RCC 7860 (cell line): ENCODE data around the gene GPR137.
A peak's percentile ranks its signal among the peaks of the same experiment; 100 is the strongest.
"Not testable (repeated sequence)": the region's sequence is repeated elsewhere in the genome, so short reads cannot be mapped to it uniquely, and the experiment has no call there.

Source experiments
- DNase-seq: peaks from one replicate; pipeline ENCODE4 v3.0.0-alpha.2; 2015; ENCODE audit warnings: low spot score
- FAIRE-seq: peaks from 2 replicates; lab custom pipeline; 2012; peaks lifted over from hg19 to GRCh38; lab: Jason Lieb, UNC

GPR137 gene

DNA sequence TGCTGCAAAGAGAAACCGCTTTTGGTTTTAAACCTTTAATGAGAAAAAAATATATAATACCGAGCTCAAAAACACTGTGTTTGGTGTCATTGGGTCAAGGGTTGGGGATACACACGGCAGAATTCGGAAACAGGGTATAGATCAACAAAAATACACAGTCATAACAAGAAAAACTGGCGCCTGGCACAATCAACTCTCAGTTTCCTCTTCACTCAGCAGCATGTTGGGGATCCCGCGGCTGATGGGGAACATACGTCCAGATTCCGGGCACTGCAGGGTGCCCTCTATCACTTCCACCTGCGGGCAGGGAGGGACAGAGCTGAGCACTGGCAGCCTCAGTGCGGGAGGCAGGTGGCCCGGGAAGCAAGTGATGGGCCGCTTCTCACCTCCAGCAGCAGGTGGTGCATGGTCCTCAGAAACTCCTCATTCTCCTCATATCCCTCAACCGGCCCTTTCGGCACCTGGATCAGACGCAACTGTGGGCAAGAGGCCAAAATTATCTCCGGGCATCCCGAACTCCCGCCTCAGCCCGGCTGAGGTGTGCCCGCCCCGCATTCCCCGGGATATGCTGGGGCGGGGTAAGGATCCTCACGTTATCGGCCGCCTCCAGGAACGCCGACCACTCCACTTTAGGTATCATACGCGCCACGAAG lies 31.1 kb downstream of the GPR137 start:
- DNase-seq (peak; percentile 22), FAIRE-seq (no peak)

DNA sequence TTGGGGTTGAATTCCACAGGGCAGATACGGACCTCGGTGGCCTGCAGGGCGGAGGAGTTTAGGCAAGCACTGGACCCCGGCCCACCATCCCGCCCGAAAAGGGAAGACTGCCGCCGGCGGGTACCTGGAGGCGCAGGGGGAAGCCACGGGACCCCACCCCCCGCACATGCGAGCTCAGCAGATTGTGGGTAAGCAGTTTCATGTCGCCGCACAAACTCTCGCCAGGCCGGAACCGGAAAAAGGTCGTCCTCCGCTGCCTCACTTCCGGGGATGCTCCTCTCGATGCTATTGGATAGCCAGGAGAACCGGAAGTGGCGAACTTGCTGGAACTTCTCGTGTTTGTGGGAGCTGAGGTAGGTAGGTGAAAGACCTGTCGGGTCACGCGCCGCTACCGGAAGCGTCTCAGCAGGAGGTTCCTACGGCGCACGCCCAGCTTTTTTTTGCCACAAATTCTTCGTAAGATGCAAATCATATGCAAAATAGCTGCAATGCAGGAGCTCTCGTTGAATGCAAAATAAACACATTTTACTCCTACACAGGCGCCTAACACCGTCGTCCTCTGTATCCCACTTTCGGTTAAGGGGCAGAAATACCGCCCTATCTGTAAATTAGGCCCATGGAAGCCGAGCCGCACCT lies 31.8 kb downstream of the GPR137 start, which contains the start of gene TRMT112:
Gene TRMT112, minus strand, starts transcription at position 235 of the 636 bp plus-strand sequence. Its CDS starts 33 bp downstream, at position 202.
- peak; percentile 88 for FAIRE-seq
- peak; percentile 97 for DNase-seq

- peak; percentile 93 for DNase-seq
- no peak for FAIRE-seq
These were observed 32.5 kb downstream of the GPR137 start, which contains the start of gene PRDX5 for GRCh38 chr11:64317961-64318765. Gene PRDX5 (plus strand): TSS chr11:64318121. CDS start chr11:64318216, 95 bp downstream.

DNA sequence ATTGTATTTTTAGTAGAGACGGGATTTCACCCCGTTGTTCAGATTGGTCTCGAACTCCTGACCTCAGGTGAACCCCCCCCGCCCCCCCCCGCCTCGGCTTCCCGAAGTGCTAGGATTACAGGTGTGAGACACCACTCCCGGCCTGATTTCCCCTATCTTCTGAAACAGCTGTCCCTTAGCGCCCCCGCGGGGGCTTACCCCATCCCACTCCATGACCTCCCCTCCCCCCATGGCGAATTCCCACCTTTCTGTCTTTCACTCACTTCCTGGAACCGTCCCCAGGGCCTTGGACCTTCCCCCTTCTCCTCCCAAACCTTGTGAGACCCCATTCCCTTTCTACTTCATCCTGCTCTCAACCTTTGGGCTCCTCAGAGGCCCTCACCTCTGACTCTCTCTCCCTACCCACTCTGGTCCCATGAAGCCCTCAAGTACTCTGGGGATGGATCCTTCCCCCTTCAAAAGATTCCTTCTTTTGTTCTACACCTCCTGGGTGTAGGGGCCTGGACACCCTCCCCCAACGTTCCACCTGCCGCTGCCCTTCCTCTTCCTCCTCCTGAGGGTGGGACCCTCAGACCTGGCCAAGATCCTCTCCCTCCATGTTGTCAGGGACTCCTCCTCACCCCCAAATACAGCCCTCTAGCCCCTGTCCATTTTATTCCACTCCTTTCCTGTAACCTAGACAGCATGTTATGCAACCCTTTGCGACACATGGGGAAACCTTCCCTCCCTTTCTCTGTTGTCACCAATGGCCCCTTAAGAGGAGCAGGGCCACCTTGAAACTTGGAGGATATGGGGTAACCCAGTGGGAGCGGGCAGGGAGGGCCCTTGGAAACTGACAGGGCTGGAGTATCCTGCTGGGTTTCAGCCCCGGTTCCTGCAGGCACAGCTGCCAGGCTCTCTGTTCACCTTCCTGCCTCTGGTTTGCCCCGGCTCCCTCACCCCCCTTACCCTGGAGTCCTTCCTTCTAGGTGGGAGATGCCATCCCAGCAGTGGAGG lies 33.4 kb downstream of the GPR137 start:
- FAIRE-seq (no peak), DNase-seq (no peak)

DNA sequence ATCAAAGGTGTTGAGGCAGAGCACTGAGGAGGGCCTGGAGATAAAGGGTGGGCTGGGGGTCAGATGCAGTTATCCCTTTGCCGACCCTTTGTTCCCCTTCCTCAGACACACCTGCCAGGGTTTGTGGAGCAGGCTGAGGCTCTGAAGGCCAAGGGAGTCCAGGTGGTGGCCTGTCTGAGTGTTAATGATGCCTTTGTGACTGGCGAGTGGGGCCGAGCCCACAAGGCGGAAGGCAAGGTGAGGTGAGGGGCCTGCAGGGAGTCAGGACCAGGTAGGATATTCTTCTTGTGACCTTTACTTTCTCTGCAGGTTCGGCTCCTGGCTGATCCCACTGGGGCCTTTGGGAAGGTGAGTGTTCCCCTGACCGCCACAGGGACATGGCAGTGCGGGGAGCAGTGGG lies 34.9 kb downstream of the GPR137 start:
- DNase-seq, result no peak
- FAIRE-seq, result no peak

DNA sequence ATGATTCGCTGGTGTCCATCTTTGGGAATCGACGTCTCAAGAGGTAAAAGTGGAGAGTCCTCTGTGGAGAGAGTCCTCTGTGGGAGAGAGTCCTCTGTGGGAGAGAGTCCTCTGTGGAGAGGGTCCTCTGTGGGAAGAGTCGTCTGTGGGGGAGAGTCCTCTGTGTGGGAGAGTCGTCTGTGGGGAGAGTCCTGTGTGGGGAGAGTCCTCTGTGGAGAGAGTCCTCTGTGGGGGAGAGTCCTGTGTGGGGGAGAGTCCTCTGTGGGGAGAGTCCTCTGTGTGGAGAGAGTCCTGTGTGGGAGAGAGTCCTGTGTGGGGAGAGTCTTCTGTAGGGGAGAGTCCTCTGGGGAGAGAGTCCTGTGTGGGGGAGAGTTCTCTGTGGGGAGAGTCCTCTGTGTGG lies 35.4 kb downstream of the GPR137 start:
- FAIRE-seq, result no peak
- no peak for DNase-seq

DNA sequence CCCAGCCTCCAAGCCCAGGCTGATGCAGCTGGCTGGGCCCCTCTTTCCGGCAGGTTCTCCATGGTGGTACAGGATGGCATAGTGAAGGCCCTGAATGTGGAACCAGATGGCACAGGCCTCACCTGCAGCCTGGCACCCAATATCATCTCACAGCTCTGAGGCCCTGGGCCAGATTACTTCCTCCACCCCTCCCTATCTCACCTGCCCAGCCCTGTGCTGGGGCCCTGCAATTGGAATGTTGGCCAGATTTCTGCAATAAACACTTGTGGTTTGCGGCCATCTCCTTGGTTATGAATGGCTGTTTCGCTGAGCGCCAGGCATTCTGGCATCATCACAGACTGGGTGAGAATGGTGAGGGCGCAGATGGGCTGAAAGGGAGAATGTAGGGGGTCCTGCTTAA lies 35.9 kb downstream of the GPR137 start:
- FAIRE-seq (no peak), DNase-seq (peak; percentile 5)

- FAIRE-seq (no peak), DNase-seq (no peak)
These were observed 37.2 kb downstream of the GPR137 start for GRCh38 chr11:64322925-64323260.

DNA sequence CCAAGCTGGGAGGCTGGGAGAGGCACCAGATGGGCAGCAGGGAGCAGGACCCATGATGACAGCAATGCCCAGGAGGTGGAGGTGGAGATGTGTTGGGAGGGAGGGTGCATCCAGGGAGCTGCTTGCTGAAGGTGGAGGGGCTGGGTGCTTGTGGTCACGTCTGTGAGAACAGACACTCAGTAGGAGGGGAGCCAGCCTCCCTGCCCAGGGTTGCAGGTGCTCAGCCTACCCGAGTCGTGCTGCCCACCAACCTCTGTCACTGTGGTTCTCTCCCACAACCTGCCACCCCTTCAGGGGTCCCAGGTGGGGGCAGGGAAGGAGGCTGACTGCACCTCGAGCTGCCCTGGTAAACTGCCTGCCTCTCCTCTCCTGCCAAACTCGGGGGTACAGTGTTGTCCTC lies 37.7 kb downstream of the GPR137 start:
- FAIRE-seq (no peak), DNase-seq (no peak)

- not testable (repeated sequence) for FAIRE-seq, DNase-seq
These were observed 38.3 kb downstream of the GPR137 start for GRCh38 chr11:64323984-64324383.

DNA sequence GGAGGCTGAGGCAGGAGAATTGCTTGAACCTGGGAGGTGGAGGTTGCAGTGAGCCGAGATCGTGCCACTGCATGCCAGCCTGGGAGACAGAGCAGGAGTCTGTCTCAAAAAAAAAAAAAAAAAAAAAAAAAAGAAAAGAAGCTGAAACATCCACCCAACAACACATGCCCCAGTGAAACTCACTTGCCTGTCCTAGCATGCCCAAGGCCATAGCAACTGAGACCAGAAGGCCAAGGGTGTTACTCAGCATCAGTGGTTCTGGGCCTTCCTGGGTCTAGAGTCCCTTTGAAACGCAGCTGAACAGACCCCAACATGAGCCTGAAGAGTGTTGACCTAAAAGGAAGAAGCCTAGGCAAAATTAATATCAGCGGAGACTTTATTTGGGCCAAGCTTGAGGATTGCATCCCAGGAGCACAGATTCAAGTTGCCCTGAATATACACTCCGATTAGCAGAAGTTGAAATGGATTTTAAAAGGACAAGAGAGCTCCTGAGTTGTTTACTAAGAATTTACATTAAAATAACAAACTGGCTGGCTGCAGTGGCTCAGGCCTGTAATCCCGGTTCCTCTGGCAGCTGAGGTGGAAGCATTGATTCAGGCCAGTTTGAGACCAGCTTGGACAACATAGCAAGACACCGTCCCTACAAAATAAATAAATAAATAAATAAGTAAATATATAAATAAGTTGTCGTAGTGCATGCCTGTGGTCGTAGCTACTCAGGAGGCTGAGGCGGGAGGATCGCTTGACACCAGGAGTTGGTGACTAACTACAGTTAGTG lies 39.2 kb downstream of the GPR137 start:
- FAIRE-seq, result no peak

DNA sequence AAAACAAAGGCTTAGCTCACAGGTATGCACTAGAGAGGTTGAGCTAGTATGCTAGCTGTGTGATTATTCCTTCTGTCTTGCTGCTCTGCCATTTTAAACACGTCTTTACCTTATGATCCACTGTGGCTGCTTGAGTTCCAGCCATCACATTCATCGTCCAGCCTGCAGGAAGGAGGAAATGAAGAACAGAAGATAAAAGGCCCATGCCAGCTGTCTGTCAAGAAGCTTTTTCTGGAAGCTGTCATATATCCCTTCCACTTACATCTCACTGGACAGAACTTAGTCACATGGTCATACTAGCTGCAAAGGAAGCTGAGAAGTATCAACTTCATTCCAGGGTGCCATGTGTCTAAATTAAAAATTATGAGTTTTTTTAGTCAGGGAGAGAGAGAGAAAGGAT lies 41.7 kb downstream of the GPR137 start:
- no peak for DNase-seq
- FAIRE-seq, result no peak

More for the DNA sequence above, 39.2 kb downstream of the GPR137 start:
- DNase-seq, result no peak

DNA sequence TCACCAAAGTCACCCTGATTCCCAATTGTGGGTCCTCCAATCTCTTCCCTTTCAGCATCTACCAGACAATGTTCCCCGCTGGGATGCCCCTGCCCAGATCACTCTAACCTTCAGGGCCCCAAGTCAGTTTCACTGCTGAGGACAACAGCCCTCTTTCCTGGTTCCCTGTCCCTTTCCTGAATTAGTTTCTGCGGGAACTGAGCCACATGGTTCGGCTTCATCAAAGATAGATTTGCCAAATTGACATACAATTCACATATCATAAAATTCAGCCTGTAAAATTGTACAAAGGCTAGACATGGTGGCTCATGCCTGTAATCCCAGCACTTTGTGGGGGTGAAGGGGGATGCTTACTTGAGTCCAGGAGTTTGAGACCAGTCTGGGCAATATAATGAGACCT lies 42.3 kb downstream of the GPR137 start:
- FAIRE-seq, result no peak

DNA sequence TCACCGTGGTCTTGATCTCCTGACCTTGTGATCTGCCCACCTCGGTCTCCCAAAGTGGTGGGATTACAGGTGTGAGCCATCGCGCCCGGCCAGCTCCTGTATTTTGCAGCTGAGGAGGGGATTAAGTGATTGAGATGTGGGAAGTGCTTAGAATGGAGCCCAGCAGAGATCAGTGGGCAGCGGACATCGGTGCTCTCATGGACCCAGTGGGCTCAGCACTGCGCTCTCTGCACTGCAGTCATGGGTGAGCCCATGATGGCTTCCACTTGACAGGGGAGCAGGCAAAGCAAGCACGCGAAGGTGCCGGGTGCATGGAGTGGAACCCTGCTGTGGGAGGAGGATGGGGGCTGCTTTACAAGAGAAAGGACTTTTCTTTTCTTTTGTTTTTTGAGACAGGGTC lies 45.2 kb downstream of the GPR137 start:
- FAIRE-seq (no peak), DNase-seq (no peak)

More for the DNA sequence above, 42.3 kb downstream of the GPR137 start:
- no peak for DNase-seq

DNA sequence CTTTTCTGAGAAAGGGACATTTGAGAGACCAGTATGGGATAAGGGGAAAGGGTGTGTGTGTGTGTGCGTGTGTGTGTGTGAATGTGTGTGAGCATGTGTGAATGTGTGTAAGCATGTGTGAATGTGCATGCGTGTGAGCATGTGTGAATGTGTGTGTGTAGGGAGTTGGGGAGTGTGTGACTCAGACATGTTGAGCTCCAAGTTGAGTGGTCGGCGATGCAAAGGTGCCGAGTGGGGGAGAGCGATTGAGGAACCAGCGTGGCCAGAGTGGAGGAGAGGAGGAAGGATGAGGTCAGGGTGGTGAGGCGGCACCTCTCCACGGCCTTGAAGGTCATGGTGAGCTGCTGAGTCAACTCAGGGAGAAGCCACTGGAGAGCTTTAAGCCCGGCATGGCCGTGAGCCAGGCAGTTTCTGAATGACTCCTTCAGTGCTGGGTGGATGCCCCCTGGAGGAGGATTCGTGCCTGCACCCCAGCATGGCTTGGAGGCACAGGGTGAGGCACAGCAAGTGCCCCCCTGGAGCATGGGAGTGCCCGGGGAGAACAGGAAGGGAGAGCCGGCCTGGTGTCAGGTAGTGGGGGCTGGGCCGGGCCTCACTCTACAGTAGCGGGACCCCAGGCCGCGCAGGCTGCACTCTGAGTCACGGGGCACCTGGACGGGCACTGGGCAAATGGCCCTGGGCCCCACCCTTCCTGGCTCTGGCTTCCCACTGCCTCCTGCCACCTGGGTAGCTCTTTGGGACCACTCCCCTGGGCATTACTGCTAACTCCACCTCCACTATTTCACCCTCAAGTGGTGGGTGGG lies 46.1 kb downstream of the GPR137 start:
- peak; percentile 40 for FAIRE-seq
- DNase-seq, result peak; percentile 88

DNA sequence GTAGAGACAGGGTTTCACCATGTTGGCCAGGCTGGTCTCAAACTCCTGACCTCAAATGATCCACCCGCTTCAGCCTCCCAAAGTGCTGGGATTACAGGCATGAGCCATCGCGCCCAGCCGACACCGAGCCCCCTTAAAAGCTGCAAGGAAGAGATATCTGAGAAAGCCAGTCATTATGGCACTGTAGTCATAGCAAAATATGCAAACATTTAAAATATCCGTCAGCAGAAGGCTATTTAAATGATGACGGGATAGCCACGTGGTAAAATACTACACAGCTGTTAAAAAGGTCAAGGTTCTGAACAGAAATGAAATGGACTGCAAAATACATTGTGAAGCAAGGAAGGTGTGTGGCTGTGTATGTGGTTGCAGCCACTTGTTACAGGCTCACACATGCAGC lies 47.9 kb downstream of the GPR137 start:
- DNase-seq (no peak), FAIRE-seq (no peak)

DNA sequence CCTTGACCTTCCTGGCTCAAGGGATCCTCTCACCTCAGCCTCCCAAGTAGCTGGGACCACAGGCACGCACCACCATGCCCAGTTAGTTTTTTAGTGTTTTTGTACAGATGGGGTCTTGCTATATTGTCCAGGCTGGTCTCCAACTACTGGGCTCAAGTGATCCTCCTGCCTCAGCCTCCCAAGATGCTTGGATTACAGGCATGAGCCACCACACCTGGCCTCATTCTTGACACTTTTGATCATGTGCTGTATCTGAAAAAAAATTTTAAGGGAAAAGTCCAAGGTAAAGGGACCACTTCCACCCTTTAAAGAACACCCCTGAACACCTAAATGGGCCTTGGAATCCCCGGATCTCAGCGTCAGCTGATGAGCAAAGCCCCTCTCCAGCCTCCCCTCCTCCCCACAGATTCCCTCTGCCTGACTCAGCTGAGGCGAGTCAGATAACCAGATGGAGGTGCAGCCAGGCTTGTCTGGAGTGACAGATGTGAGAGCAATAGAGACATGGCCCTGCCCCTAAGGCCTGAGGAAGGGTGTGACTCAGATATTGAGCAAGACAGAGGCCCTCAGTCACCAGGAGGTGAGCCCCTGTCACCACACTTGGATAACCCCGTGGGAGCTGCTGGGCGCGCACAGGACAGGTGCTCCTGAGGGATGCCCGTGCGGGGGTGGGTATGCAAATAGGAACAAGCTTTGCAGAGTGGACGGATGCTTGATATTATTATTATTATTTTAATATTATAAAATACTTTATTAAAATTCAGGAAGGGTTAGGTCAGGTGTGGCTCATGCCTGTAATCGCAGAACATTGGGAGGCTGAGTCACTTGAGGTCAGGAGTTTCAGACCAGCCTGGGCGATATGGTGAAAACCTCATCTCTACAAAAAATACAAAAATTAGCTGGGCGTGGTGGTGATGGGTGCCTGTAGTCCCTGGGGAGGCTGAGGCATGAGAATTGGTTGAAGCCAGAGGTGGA lies 49.4 kb downstream of the GPR137 start:
- DNase-seq, result peak; percentile 98
- FAIRE-seq, result peak; percentile 84
